Neural cell (in vitro differentiated cells): ENCODE measurements around the gene BABAM2. TPM values are rescaled to one million over a fixed set of nuclear protein-coding genes. Genes with fewer than 3 reads are reported as not detected.

Experiments used
- H2AFZ ChIP-seq: fragments of 200-600, 300-800 bp; sonication (generic), shearing (Covaris generic); 2 replicates; pipeline ENCODE4 v1.6.0; 2014; ENCODE audit warnings: low read depth, mild to moderate bottlenecking, antibody characterized with exemption, low read length, moderate library complexity
- H3F3A ChIP-seq: fragments of 200-600 bp; shearing (Covaris generic); 2 replicates; pipeline ENCODE4 v1.6.1; 2016; ENCODE audit warnings: mild to moderate bottlenecking, moderate library complexity, mixed read lengths, antibody characterized with exemption, low read length; ENCODE audit not compliant: insufficient read depth, poor library complexity, severe bottlenecking
- H3K27ac ChIP-seq: fragments of 200-600, 300-800 bp; sonication (generic), shearing (Covaris generic); 2 replicates; pipeline ENCODE4 v1.5.1; 2014; ENCODE audit warnings: mild to moderate bottlenecking, low read length, moderate library complexity
- H3K27me3 ChIP-seq: fragments of 300-800, 200-600 bp; sonication (generic), shearing (Covaris generic); 2 replicates; pipeline ENCODE4 v1.6.0; 2014; ENCODE audit warnings: mild to moderate bottlenecking, low read depth, low read length, moderate library complexity; ENCODE audit not compliant: insufficient read depth
- H3K36me3 ChIP-seq: fragments of 300-800, 200-600 bp; sonication (generic), shearing (Covaris generic); 2 replicates; pipeline ENCODE4 v1.5.1; 2014; ENCODE audit warnings: mild to moderate bottlenecking, antibody characterized with exemption, low read length, moderate library complexity; ENCODE audit not compliant: insufficient read depth
- H3K4me2 ChIP-seq: fragments of 300-800, 200-600 bp; sonication (generic), shearing (Covaris generic); 2 replicates; pipeline ENCODE4 v1.6.0; 2014; ENCODE audit warnings: mild to moderate bottlenecking, low read length
- H3K4me3 ChIP-seq: fragments of 300-800, 200-600 bp; sonication (generic), shearing (Covaris generic); 2 replicates; pipeline ENCODE4 v1.5.1; 2014; ENCODE audit warnings: mild to moderate bottlenecking, low read length, moderate library complexity
- H3K79me2 ChIP-seq: fragments of 200-600 bp; shearing (Covaris generic); replicated peaks from 2 replicates; pipeline ENCODE4 v1.6.0; 2014; ENCODE audit warnings: mild to moderate bottlenecking, low read length, moderate library complexity; ENCODE audit not compliant: insufficient read depth
- H3K9ac ChIP-seq: fragments of 300-800, 200-600 bp; sonication (generic), shearing (Covaris generic); 2 replicates; pipeline ENCODE4 v1.6.1; 2016; ENCODE audit warnings: mild to moderate bottlenecking, low read length, mixed read lengths
- H3K9me2 ChIP-seq: fragments of 200-600 bp; shearing (Covaris generic); 2 replicates; pipeline ENCODE4 v1.6.1; 2016; ENCODE audit warnings: mild to moderate bottlenecking, low read length, mixed read lengths; ENCODE audit not compliant: insufficient read depth
- H3K9me3 ChIP-seq: fragments of 200-600, 300-800 bp; sonication (generic), shearing (Covaris generic); 2 replicates; pipeline ENCODE4 v1.6.1; 2016; ENCODE audit warnings: mild to moderate bottlenecking, mixed run types, low read length, moderate library complexity, mixed read lengths
- H4K20me1 ChIP-seq: fragments of 200-600 bp; shearing (Covaris generic); 2 replicates; pipeline ENCODE4 v1.6.1; 2016; ENCODE audit warnings: mild to moderate bottlenecking, mixed run types; ENCODE audit not compliant: insufficient read depth
- CTCF ChIP-seq: fragments of 450-650 bp; IDR thresholded peaks from 2 replicates; pipeline ENCODE4 v1.5.1; 2014; ENCODE audit warnings: antibody characterized with exemption, mild to moderate bottlenecking, moderate library complexity; ENCODE audit not compliant: poor library complexity, severe bottlenecking
- EP300 ChIP-seq: fragments of 450-650 bp; conservative IDR thresholded peaks from 2 replicates; pipeline ENCODE4 v1.6.1; 2014; ENCODE audit warnings: antibody characterized with exemption, mild to moderate bottlenecking, moderate library complexity; ENCODE audit not compliant: poor library complexity, severe bottlenecking
- EZH2 ChIP-seq: fragments of 200-600, 300-800 bp; shearing (Covaris generic), sonication (generic); IDR thresholded peaks from 2 replicates; pipeline ENCODE4 v1.6.1; 2014; ENCODE audit warnings: antibody characterized with exemption, low read length, borderline replicate concordance, mild to moderate bottlenecking; ENCODE audit not compliant: insufficient read depth, poor library complexity, severe bottlenecking
- MXI1 ChIP-seq: fragments of 450-650 bp; conservative IDR thresholded peaks from 2 replicates; pipeline ENCODE4 v1.6.1; 2014; ENCODE audit warnings: antibody characterized with exemption, mild to moderate bottlenecking; ENCODE audit not compliant: poor library complexity, severe bottlenecking
- RAD21 ChIP-seq: fragments of 450-650 bp; conservative IDR thresholded peaks from 2 replicates; pipeline ENCODE4 v1.6.1; 2014; ENCODE audit warnings: antibody characterized with exemption, mild to moderate bottlenecking, moderate library complexity
- SMC3 ChIP-seq: fragments of 450-650 bp; conservative IDR thresholded peaks from 2 replicates; pipeline ENCODE4 v1.6.1; 2014; ENCODE audit warnings: antibody characterized with exemption, mild to moderate bottlenecking, moderate library complexity; ENCODE audit not compliant: poor library complexity
- TAF1 ChIP-seq: IDR thresholded peaks from 2 replicates; pipeline ENCODE4 v1.6.1; 2012; ENCODE audit warnings: low read depth
- polyA plus RNA-seq: library from polyadenylated mRNA; depleted of rRNA; stranded (reverse); fragments of >200 nt; gene quantifications from 2 replicates; pipeline ENCODE4 v1.2.3, GENCODE V29; 2014
- TF ChIP-seq, protein P1 (sequence below): IDR thresholded peaks from 2 replicates; pipeline ENCODE4 v1.6.1; 2012; ENCODE audit warnings: borderline replicate concordance

BABAM2 gene
- polyA plus RNA-seq, 1 donor from 2014 or later, result 15.3 TPM

GRCh38 chr2:27931361-27931950 is 40.9 kb downstream of the BABAM2 start:
- H3K27ac ChIP-seq, result no peak overlapping the region
- no peak overlapping the region for H3K9ac ChIP-seq
- no peaks in the 10 kb centered on the region for H4K20me1 ChIP-seq
- H2AFZ ChIP-seq, result no peak overlapping the region
- no peaks in the 10 kb centered on the region for H3F3A ChIP-seq
- no peaks in the 10 kb centered on the region for H3K79me2 ChIP-seq
- H3K9me2 ChIP-seq, result no peaks in the 10 kb centered on the region
- no peak overlapping the region for H3K4me3 ChIP-seq
- TF ChIP-seq RAD21, result no peak
- no peak for TF ChIP-seq EP300
- TF ChIP-seq MXI1, result no peak
- TF ChIP-seq EZH2, result no peak
- no peak for TF ChIP-seq TAF1
- TF ChIP-seq, protein P1, sequence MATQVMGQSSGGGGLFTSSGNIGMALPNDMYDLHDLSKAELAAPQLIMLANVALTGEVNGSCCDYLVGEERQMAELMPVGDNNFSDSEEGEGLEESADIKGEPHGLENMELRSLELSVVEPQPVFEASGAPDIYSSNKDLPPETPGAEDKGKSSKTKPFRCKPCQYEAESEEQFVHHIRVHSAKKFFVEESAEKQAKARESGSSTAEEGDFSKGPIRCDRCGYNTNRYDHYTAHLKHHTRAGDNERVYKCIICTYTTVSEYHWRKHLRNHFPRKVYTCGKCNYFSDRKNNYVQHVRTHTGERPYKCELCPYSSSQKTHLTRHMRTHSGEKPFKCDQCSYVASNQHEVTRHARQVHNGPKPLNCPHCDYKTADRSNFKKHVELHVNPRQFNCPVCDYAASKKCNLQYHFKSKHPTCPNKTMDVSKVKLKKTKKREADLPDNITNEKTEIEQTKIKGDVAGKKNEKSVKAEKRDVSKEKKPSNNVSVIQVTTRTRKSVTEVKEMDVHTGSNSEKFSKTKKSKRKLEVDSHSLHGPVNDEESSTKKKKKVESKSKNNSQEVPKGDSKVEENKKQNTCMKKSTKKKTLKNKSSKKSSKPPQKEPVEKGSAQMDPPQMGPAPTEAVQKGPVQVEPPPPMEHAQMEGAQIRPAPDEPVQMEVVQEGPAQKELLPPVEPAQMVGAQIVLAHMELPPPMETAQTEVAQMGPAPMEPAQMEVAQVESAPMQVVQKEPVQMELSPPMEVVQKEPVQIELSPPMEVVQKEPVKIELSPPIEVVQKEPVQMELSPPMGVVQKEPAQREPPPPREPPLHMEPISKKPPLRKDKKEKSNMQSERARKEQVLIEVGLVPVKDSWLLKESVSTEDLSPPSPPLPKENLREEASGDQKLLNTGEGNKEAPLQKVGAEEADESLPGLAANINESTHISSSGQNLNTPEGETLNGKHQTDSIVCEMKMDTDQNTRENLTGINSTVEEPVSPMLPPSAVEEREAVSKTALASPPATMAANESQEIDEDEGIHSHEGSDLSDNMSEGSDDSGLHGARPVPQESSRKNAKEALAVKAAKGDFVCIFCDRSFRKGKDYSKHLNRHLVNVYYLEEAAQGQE, result no peak
- H3K27me3 ChIP-seq, result no peaks in the 10 kb centered on the region
- no peak overlapping the region for H3K4me2 ChIP-seq
- no peaks in the 10 kb centered on the region for H3K36me3 ChIP-seq
- no peaks in the 10 kb centered on the region for H3K9me3 ChIP-seq

GRCh38 chr2:27932396-27932795 is 41.9 kb downstream of the BABAM2 start:
- H3F3A ChIP-seq, result no peaks in the 10 kb centered on the region
- no peaks in the 10 kb centered on the region for H3K36me3 ChIP-seq
- H3K4me3 ChIP-seq, result no peak overlapping the region
- no peak overlapping the region for H3K4me2 ChIP-seq
- H3K27me3 ChIP-seq, result no peaks in the 10 kb centered on the region
- no peaks in the 10 kb centered on the region for H3K79me2 ChIP-seq
- no peak overlapping the region for H3K27ac ChIP-seq
- no peak overlapping the region for H3K9ac ChIP-seq
- no peaks in the 10 kb centered on the region for H3K9me2 ChIP-seq
- H3K9me3 ChIP-seq, result no peaks in the 10 kb centered on the region
- no peak for TF ChIP-seq TAF1
- no peak for TF ChIP-seq SMC3
- no peak for TF ChIP-seq EZH2
- TF ChIP-seq RAD21, result no peak
- TF ChIP-seq, protein P1, result no peak
- TF ChIP-seq EP300, result no peak
- no peak for TF ChIP-seq CTCF
- no peak for TF ChIP-seq MXI1
- H4K20me1 ChIP-seq, result no peaks in the 10 kb centered on the region
- H2AFZ ChIP-seq, result no peak overlapping the region
